Pulmonary artery endothelial cell (primary cell): ENCODE data around the gene LYRM1. TPM values are rescaled to one million over a fixed set of nuclear protein-coding genes. Genes with fewer than 3 reads are reported as not detected.
"Not testable (repeated sequence)": the region's sequence is repeated elsewhere in the genome, so short reads cannot be mapped to it uniquely, and the experiment has no call there.

Experiments
- DNase-seq: peaks from one replicate; pipeline ENCODE4 v3.0.0-alpha.2; 2011; ENCODE audit warnings: low read depth, low spot score
- total RNA-seq: library from RNA; depleted of rRNA; stranded (reverse); fragments of >200 nt; gene quantifications from 2 replicates; pipeline ENCODE4 v1.2.3, GENCODE V29; 2014

The LYRM1 gene
- total RNA-seq, 1 donor from 2014 or later = 75.0 TPM

DNA sequence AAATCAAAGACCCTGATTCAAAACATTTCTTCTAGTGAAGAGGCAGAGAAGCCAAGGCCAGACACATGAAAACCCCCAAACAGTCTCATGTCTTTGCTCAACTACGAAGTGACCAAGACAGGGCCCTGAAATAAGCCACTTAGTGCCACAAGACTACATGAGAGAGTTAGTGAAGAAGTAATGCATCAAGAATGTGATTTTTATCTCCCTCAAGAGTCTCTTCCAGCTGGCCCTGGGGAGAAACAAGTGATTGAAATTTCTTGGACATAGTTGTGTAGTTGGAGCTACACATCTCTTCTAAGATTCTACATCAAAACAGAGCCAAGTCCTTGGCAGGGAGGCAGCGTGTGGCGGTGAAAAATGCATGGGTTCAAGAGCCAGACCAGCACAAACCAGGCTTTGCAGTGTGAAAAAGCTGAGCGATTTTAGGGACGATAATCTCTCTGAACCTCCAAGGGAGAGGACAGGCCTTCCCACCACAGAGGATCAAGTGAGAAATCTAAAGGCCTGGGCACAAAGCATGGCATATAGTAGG, 30.6 kb downstream of the LYRM1 start:
- DNase-seq = no peak

- no peak for DNase-seq
Measured at GRCh38 chr16:20933589-20933988, 33.0 kb downstream of the LYRM1 start.

DNA sequence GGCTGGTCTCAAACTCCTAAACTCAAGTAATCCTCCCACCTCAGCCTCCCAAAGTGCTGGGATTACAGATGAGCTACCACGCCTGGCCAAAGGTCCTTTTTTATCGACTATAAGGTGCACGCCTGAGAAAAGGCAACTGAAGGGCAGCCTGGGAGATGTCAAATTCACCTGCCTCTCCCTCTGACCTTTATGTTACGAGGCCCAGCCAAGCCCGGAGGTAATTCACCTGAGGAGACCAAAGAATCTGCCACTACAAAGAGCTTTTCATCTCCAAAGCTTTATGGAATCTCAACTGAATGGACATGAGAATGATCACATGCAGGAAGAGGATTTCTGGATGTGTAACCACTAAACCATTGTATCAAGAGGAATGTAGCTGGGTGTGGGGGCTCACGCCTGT, 37.2 kb downstream of the LYRM1 start:
- DNase-seq = no peak

GRCh38 chr16:20938426-20938825, 37.9 kb downstream of the LYRM1 start:
- DNase-seq = no peak

- no peak for DNase-seq
Measured at GRCh38 chr16:20939611-20940010, 39.0 kb downstream of the LYRM1 start.

- no peak for DNase-seq
Measured at GRCh38 chr16:20940871-20941635, 40.5 kb downstream of the LYRM1 start.

DNA sequence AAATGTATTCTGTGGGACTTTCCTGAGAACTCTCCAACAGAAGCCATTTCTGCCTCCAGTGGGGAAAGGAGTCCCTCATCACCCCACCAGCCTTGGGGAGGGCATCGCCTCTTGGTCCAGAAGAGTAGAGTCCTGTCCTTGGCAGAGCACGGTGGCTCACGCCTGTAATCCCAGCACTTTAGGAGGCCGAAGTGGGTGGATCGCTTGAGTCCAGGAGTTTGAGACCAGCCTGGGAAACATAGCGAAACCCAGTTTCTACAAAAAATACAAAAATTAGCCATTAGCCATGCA, 41.0 kb downstream of the LYRM1 start:
- DNase-seq = no peak

DNA sequence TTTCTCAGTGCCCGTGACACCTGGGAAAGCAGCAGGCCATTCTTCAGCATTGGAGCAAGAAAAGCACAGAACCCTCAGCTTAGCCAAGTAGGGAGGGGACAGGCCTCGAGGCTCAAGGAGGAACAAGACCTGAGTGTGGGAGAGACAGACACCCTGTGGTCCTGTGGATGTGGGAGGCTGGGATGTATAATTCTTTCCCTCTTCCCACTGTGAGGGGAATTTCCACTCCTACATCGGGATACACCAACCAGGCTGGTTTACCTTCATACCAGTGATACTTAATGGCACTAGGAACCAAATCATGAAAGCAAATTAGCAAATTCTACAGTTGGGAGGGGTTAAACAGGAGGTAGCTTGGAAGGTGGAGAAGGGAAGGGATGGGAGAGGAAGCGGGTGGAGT, 41.7 kb downstream of the LYRM1 start:
- DNase-seq = no peak

GRCh38 chr16:20944861-20945574, 44.4 kb downstream of the LYRM1 start:
- no peak for DNase-seq

GRCh38 chr16:20945575-20945875, 45.0 kb downstream of the LYRM1 start:
- not testable (repeated sequence) for DNase-seq

DNA sequence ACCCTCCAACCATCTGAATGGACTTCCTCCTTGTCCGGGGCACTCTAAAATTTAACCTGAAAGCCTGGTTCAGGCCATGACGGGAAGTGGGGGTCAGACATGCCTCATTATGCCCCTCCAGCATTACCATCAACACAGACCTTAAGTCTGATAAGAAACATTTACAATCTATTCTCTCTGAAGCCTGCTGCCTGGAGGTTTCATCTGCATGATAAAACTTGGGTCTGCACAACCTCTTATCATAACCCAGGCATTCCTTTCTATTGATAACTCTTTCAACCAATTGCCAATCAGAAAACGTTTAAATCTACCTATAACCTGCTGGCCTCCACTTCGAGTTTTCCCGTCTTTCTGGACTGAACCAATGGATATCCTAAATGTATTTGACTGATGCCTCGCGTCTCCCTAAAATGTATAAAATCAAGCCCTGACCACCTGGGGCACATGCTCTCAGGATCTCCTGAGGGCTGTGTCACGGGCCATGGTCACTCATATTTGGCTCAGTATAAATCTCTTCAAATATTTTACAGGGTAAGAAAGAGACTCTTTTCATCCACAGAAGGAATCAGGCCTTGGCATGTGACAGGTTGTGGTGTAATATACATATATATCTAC, 45.6 kb downstream of the LYRM1 start:
- no peak for DNase-seq

DNA sequence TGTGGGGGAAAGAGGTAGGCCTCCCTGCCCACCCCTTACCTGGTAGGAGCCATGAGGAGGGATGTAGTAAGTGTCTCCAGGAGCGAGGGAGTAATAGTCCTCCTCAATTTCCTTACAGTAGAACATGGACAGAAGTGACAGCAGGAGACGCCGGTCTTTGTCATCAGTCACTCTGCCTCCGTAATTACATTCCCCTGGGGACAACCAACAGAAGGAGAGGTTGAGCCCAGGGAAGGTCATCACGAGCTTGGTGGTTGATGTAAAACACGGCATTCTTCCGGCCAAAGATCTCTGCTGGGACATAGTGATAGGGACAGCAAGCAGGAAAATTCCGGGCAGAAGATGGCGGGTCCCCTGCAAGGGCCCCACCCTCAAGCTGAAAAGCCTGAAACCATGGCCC, 47.9 kb downstream of the LYRM1 start:
- no peak for DNase-seq

GRCh38 chr16:20949660-20950059, 49.1 kb downstream of the LYRM1 start:
- no peak for DNase-seq

- no peak for DNase-seq
Measured at GRCh38 chr16:20950294-20950693, 49.7 kb downstream of the LYRM1 start.

DNA sequence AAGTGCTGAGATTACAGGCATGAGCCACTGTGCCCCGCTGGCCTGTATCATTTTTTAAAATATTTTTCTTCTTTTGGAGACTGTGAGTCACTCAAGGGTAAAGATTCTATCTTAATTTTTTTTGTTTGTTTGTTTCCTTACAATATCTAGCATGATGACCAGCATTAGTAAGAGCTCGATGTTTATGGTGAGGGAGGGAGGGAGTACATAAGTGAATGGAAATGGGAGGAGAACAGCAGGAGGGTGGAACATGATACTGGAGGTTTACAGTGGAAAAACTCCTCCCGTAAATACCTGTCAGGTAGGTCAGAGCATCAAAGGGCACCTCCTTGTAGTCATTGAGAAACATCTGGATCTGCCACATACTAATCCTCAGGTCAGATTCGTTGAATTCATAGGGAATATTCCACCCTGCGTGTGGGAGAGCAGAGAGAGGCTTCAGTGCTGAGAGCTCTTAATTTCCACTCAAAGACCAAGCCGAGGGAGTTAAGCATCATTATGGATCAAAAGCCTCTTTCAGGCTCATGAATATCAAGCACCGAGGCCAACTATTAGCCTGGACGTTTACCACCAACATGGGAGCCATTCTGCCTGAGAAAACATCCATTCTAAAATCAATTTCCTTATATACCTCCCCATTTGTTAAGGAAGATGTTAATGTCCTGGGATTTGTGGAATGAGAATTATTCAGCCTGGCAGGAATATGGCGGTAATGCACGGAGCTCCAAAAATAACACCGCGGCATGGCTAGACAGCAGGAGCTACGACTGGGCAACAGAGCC, 51.8 kb downstream of the LYRM1 start:
- DNase-seq = no peak

- no peak for DNase-seq
Measured at GRCh38 chr16:20954574-20954973, 54.0 kb downstream of the LYRM1 start.

GRCh38 chr16:20956319-20956718, 55.7 kb downstream of the LYRM1 start:
- DNase-seq = no peak

GRCh38 chr16:20957153-20957552, 56.6 kb downstream of the LYRM1 start:
- no peak for DNase-seq

DNA sequence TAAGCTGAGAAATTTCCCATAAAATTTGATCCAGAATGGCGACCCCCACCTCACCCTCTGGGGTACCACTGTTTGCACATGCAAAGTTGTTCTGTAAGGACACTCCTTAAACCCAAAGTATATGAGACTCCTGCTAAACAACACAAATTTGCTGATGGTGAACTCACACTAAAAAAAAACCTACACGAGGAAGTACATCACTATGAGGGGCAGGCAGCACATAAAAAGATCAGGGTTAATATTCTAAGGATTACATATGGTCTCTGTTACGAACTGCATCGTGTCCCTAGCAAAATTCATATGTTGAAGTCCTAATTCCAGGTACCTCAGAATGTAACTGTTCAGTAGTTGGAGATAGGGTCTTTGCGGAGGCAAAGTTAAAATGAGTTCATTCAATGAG, 60.3 kb downstream of the LYRM1 start:
- no peak for DNase-seq

- no peak for DNase-seq
Measured at GRCh38 chr16:20968765-20969164, 68.2 kb downstream of the LYRM1 start.

DNA sequence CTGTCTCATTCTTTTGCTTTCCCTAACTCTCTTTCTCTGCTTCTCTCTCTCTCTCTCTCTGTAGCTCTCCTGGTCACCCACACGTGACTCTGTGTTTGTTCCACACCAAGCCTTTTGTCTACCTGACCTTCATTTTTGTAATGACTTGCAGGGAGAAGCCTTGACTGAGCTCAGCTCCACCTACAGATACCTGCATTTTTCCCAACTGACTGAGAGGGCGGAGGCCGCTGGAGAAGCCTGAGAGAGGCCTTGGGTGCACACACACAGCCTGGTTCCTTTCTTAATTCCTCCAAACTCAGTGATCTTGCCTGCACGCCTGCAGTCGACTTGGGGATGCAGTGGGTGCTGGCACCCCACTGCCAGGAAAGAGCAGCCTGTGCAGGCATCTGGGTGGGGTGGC, 68.8 kb downstream of the LYRM1 start:
- DNase-seq = no peak

DNA sequence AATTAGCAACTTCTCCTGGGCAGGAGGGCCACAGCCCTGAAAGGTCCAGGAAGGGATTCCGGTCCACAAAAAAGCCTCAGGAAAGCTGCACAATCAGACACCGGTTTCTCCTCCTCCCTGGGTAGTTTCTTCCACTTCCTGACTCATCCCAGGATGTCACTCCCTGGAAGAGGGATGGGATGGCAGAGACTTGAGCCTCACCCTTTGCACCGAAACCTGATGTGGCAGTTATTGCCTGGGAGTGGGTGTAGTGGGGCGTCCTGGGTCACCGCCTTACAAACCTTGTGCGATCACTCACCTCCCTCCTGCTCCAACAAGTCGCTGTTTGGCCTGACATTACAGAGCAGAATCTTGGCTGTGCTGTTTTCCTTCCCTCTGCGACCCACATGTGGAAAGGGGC, 70.8 kb downstream of the LYRM1 start:
- no peak for DNase-seq
